Measurements from ENCODE around the gene EBPL. TPM values are rescaled to one million over a fixed set of nuclear protein-coding genes. Genes with fewer than 3 reads are reported as not detected.

EBPL gene
- total RNA-seq, 1 donor from 2014 or later: 26.4 TPM

- no peaks in the 10 kb centered on the region for H3K36me3 Mint-ChIP-seq (ENCODE audit: unreplicated experiment)
- H3K4me3 Mint-ChIP-seq (ENCODE audit: unreplicated experiment): no peak overlapping the region
- peaks cover 12% of the 10 kb centered on the region for H3K4me1 Mint-ChIP-seq (ENCODE audit: low read depth, unreplicated experiment)
- peaks cover 3% of the 10 kb centered on the region for H3K9me3 Mint-ChIP-seq (ENCODE audit: unreplicated experiment)
- no peak overlapping the region for H3K27ac Mint-ChIP-seq (ENCODE audit: unreplicated experiment)
- TF ChIP-seq, protein P1, sequence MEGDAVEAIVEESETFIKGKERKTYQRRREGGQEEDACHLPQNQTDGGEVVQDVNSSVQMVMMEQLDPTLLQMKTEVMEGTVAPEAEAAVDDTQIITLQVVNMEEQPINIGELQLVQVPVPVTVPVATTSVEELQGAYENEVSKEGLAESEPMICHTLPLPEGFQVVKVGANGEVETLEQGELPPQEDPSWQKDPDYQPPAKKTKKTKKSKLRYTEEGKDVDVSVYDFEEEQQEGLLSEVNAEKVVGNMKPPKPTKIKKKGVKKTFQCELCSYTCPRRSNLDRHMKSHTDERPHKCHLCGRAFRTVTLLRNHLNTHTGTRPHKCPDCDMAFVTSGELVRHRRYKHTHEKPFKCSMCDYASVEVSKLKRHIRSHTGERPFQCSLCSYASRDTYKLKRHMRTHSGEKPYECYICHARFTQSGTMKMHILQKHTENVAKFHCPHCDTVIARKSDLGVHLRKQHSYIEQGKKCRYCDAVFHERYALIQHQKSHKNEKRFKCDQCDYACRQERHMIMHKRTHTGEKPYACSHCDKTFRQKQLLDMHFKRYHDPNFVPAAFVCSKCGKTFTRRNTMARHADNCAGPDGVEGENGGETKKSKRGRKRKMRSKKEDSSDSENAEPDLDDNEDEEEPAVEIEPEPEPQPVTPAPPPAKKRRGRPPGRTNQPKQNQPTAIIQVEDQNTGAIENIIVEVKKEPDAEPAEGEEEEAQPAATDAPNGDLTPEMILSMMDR (IDR thresholded peaks at IDR 0.05; ENCODE audit: partially characterized antibody, unreplicated experiment): no peak
- H3K27me3 Mint-ChIP-seq (ENCODE audit: unreplicated experiment): peaks cover 3% of the 10 kb centered on the region
- no peak for DNase-seq
Observed at GRCh38 chr13:49653478-49653877, 37.8 kb downstream of the EBPL start.

DNA sequence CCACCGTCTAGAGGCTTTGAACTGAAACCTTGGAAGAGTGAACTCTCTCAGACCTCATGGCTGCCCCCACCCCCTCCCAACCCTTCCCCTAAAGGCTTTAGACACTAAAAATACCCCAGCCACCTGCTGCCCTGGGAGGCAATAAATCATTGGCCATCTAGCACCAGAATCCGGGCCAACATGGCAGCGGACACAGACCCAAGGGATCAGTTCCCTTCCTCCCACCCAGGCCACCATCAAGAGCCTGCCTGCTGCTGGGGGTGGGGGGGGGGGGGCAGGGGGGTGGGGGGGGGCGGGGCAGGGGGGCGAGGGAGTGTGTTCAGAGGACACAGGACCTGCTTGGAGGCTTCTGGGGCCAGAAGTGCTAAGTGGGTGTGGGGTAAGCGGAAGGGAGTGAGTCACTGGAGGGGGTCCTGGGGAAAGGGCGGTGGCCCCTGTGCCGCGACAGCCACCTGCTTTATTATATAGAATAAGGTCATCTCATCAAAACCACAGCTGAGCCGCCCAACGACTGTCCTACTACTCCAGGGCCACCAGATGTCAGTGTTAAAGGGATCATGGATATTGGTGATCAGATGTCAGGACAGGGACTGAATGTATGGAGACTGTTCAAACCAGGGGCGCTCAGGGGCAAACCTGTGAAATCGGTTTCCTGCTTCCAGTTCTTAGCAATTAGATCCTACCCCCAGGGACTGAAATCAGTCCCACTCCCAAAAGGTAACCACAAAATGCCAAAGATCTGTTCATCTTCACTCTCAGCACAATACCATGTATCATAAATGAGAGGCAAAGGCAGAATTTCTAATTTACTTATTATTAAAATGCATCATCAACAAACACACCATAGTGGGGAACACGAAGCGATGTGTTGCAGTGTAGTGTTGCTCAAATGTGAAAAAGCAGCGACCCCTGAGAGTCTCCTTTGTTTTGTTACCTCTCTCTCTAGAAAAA, 38.7 kb downstream of the EBPL start:
- Mint-ChIP-seq H3K27ac (ENCODE audit: unreplicated experiment) (peak overlapping the region; percentile 67), H3K27me3 (ENCODE audit: unreplicated experiment) (peaks cover 3% of the 10 kb centered on the region), H3K4me3 (ENCODE audit: unreplicated experiment) (no peak overlapping the region), H3K4me1 (ENCODE audit: low read depth, unreplicated experiment) (peaks cover 12% of the 10 kb centered on the region), H3K36me3 (ENCODE audit: unreplicated experiment) (no peaks in the 10 kb centered on the region), H3K9me3 (ENCODE audit: unreplicated experiment) (peaks cover 3% of the 10 kb centered on the region)
- TF ChIP-seq, protein P1 (IDR thresholded peaks at IDR 0.05; ENCODE audit: partially characterized antibody, unreplicated experiment): peak; percentile 27
- peak; percentile 58 for DNase-seq

DNA sequence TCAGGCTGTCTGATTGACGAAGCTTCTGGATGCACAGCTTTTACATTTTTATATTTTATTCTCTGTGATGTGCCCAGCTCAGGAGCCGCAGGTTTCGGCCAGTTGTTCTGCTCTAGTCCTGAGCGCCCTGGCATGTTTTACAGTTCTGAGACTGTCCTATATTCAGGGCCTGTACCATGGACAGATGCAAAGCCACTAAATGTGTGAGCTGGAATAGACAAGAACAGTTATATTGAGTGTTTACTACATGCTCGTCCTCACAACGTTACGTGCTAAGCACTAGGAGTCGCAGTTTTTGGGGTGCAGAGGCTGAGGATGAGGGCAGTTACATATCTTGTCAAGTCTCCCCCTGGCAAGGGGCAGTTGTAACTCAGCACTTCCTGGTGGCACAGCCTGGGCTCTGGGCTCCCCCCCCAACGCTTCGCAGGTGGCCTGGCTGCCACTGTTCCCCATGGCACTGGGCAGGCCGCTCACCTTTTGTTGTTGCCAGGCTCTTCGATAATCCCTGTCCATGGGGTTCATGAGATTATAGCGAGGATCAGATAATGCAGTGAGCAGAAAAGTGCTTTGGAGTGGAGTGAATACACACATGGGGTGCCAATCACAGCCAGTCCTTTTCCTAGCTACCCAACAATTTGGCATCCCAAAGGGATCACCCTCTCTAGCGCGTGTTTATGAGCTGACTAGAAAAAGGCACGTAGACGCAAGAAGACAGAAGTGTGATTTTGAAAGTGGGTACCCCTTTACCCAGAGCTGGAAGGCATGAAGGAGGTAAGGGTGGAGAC, 39.5 kb downstream of the EBPL start:
- Mint-ChIP-seq H3K36me3 (ENCODE audit: unreplicated experiment) (no peaks in the 10 kb centered on the region), H3K4me3 (ENCODE audit: unreplicated experiment) (no peak overlapping the region), H3K9me3 (ENCODE audit: unreplicated experiment) (peaks cover 3% of the 10 kb centered on the region), H3K27me3 (ENCODE audit: unreplicated experiment) (peaks cover 3% of the 10 kb centered on the region), H3K27ac (ENCODE audit: unreplicated experiment) (no peak overlapping the region), H3K4me1 (ENCODE audit: low read depth, unreplicated experiment) (peaks cover 12% of the 10 kb centered on the region)
- TF ChIP-seq, protein P1 (IDR thresholded peaks at IDR 0.05; ENCODE audit: partially characterized antibody, unreplicated experiment): no peak
- DNase-seq: no peak

DNA sequence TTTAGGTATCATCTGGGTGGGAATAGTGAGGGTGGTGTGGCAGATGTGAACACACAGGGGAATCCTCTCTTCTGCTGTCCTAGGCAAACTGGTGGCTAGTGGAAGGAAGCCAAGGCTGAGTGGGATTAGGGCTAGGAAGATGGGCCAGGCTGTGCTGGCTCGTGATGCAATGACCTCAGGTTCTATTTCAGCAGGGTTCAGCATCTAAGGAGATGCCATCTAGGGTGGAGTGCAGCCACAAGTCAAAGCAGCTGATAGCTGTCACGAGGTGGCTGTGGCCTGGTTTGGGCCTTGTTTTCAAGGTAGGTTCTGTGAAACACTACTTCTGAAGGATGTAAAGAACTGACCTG, 41.3 kb downstream of the EBPL start:
- Mint-ChIP-seq H3K4me3 (ENCODE audit: unreplicated experiment) (no peak overlapping the region), H3K27ac (ENCODE audit: unreplicated experiment) (no peak overlapping the region), H3K27me3 (ENCODE audit: unreplicated experiment) (peaks cover 3% of the 10 kb centered on the region), H3K36me3 (ENCODE audit: unreplicated experiment) (no peaks in the 10 kb centered on the region), H3K4me1 (ENCODE audit: low read depth, unreplicated experiment) (peaks cover 12% of the 10 kb centered on the region), H3K9me3 (ENCODE audit: unreplicated experiment) (peaks cover 3% of the 10 kb centered on the region)
- DNase-seq: no peak
- TF ChIP-seq, protein P1 (IDR thresholded peaks at IDR 0.05; ENCODE audit: partially characterized antibody, unreplicated experiment): no peak
